ENCODE measurements around the gene GPR15.

GPR15 gene

GRCh38 chr3:98580401-98581386 lies 48.9 kb downstream of the GPR15 start:
- in situ Hi-C loops (cut with HindIII; ENCODE audit: low sequenced_read_pairs), result no loop called here

GRCh38 chr3:98581474-98581873 lies 49.7 kb downstream of the GPR15 start:
- in situ Hi-C loops (cut with HindIII; ENCODE audit: low sequenced_read_pairs), result no loop called here

- in situ Hi-C loops (cut with HindIII; ENCODE audit: low sequenced_read_pairs), result no loop called here
These were observed 50.3 kb downstream of the GPR15 start for GRCh38 chr3:98582042-98582441.

GRCh38 chr3:98583766-98584165 lies 52.0 kb downstream of the GPR15 start:
- in situ Hi-C loops (cut with HindIII; ENCODE audit: low sequenced_read_pairs), result no loop called here

Measured in endothelial cell of hepatic sinusoid (primary cell).